ENCODE measurements around the gene TBXAS1. TPM values are rescaled to one million over a fixed set of nuclear protein-coding genes. Genes with fewer than 3 reads are reported as not detected.

Gene TBXAS1
- total and polyA plus RNA-seq, 2 experiments from 2014 or later: 1.3 TPM; not detected in 1

DNA sequence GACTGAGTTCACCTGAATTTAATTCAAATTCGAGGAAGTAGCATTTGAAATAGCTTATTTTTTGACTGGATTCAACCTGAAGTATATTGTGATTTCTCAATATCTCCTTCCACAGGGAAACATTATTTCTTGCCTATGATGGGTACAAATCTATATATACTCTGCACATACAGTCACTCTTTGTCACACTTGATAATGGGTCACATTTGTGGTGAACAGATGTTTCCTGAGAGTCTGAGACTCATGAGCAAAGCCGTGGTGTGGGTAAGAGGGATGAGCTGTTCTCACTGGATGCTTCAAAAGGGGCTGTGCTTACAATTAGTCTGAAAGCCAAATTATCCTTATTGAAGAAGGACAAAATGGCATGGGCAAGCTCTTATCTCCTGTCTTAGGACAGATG is 18.0 kb upstream of the TBXAS1 start (continued):
- no peak for TF ChIP-seq CTCF (conservative IDR thresholded peaks at IDR 0.05; ENCODE audit: low read depth in 2 of 2)
- no peak for TF ChIP-seq POLR2AphosphoS5 (IDR thresholded peaks at IDR 0.05; ENCODE audit: low read depth)
- TF ChIP-seq JUNB (IDR thresholded peaks at IDR 0.05; ENCODE audit: unreplicated experiment): no peak
- TF ChIP-seq ZNF114 (CRISPR knock-in tag; IDR thresholded peaks at IDR 0.05): no peak
- TF ChIP-seq EZH2phosphoT487 (IDR thresholded peaks at IDR 0.05; ENCODE audit: unreplicated experiment): no peak
- TF ChIP-seq, protein P1, sequence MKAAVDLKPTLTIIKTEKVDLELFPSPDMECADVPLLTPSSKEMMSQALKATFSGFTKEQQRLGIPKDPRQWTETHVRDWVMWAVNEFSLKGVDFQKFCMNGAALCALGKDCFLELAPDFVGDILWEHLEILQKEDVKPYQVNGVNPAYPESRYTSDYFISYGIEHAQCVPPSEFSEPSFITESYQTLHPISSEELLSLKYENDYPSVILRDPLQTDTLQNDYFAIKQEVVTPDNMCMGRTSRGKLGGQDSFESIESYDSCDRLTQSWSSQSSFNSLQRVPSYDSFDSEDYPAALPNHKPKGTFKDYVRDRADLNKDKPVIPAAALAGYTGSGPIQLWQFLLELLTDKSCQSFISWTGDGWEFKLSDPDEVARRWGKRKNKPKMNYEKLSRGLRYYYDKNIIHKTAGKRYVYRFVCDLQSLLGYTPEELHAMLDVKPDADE (IDR thresholded peaks at IDR 0.05): no peak
- no peak for TF ChIP-seq ZNF331 (CRISPR knock-in tag; IDR thresholded peaks at IDR 0.05; ENCODE audit: low read depth)

- H3K4me3 ChIP-seq: no peak overlapping the region
- H3F3A ChIP-seq (replicated peaks; ENCODE audit: low read depth): no peaks in the 10 kb centered on the region
- H3K4me2 ChIP-seq: no peak overlapping the region
- no peak for ATAC-seq
- Mint-ChIP-seq H3K27ac (no peak overlapping the region), H3K36me3 (ENCODE audit: low read depth) (peaks cover 2% of the 10 kb centered on the region; the same call in 2 of the 3 replicates), H3K9me3 (0 out of 3 replicates have a peak, but pooled peaks cover 2% of the 10 kb centered on the region), H3K27me3 (ENCODE audit: insufficient read depth, low read depth, poor library complexity) (peaks cover under 1% of the 10 kb centered on the region), H3K4me3 (no peak overlapping the region), H3K4me1 (no peaks in the 10 kb centered on the region; the same call in 2 of the 3 replicates)
- no peaks in the 10 kb centered on the region for H3K36me3 ChIP-seq (ENCODE audit: insufficient read depth)
- no peaks in the 10 kb centered on the region for H3K27me3 ChIP-seq (ENCODE audit: insufficient read depth)
- H3K4me1 ChIP-seq (ENCODE audit: insufficient read depth): no peaks in the 10 kb centered on the region
- TF ChIP-seq JUNB (IDR thresholded peaks at IDR 0.05; ENCODE audit: unreplicated experiment) (no peak), CTCF (conservative IDR thresholded peaks at IDR 0.05; ENCODE audit: low read depth in 2 of 2) (no peak), REST (IDR thresholded peaks at IDR 0.05; ENCODE audit: unreplicated experiment) (no peak), CREB1 (CRISPR knock-in tag; IDR thresholded peaks at IDR 0.05; ENCODE audit: low read depth) (no peak), ZNF331 (CRISPR knock-in tag; IDR thresholded peaks at IDR 0.05; ENCODE audit: low read depth) (no peak)
- TF ChIP-seq, protein P1 (IDR thresholded peaks at IDR 0.05): no peak
- no peak for DNase-seq (ENCODE audit: low spot score)
- no peak overlapping the region for H2AFZ ChIP-seq
- H4K20me1 ChIP-seq (replicated peaks; ENCODE audit: insufficient read depth): no peaks in the 10 kb centered on the region
- no peaks in the 10 kb centered on the region for H3K79me2 ChIP-seq (replicated peaks; ENCODE audit: insufficient read depth)
- H3K9me2 ChIP-seq (ENCODE audit: insufficient read depth): peaks cover 9% of the 10 kb centered on the region; the same call in 1 of the 2 replicates
- no peak overlapping the region for H3K27ac ChIP-seq (ENCODE audit: low read depth)
Measured at GRCh38 chr7:139813151-139813550, 15.9 kb upstream of the TBXAS1 start.
